GM19397 (cell line): ENCODE results near the gene MDGA2.

Experiments used
- ATAC-seq: cut with Tn5 transposase; IDR thresholded peaks from one replicate; pipeline ENCODE4 v1.9.1; 2021; ENCODE audit warnings: mild to moderate bottlenecking, moderate library complexity; ENCODE audit not compliant: unreplicated experiment

Gene MDGA2

DNA sequence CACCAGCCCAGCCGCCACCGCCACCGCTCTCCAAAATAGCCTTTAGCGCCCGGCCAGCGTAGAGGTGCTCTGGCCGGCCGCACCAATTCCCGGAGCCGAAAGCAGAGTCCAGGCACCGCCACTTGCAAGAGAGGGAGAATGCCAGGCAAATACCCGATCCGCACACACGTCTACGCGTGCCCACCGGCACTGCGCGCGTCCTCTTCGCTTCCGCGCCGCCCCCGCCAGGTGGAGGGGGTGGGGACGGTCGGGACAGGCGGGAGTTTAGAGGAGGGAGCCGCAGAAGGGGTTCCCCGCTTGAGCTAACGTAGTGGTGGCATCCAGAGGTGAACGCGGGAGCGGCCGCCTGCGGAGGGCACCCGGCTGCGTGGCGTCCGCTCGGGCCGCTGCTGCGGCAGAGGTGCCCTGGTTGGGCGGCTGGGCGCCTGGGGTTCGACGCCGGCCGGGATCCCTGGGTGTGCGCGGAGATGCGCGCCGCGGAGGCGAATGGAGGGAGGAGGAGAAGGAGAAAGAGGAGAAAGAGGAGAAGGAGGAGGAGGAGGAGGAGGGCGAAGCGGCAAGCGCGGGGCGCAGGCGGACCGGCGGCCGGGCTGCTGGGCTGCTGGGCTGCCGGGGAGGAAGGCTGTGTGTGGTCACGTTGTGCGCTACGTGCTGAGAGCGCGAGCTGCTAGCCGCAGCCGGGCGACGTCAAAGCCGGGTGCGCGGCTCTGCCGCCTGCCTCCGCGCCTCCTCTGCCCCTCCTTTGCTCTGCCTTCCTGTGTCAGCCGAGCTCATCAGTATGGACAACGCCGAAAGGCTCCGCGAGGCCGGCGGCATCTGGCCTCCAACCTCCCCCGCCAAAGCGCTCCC lies at the start of gene MDGA2:
Gene MDGA2 (minus strand): TSS at position 140 of the 849 bp plus-strand sequence.
- ATAC-seq, result no peak

DNA sequence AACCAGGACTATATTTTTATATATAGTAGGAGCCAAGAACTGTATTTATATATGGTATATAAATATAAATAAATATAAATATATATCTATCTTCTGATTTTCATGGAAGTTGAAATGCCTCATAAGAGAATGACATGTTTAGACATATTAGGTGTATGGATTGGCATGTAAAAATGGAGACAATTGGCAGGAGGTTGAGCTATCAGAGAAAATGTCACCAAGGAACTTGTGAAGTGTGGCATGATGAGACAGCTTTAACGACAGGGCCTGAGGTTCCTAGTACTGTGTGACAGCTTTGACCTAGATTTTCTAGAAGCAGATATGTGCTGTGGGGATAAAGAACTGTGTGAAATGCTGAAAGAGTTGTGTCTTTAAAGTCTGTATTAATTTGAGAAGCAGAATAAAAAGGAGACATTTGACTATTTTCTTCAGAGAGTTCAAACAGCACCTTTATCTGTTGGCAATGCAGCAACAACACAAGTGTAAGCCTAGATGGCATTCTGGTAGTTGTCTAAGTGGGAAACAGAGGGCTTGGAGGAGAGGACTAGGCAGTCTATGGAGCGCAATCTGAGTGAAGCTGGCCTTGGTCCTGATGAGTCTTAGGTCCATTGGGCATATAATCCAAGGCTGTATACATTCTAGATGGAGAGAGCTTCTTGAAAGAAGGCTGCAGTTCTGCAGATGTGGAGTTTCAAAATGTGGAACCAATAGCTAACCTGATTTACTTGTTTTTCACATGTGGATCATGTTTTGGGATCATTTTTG lies 47.7 kb upstream of the MDGA2 start:
- no peak for ATAC-seq

DNA sequence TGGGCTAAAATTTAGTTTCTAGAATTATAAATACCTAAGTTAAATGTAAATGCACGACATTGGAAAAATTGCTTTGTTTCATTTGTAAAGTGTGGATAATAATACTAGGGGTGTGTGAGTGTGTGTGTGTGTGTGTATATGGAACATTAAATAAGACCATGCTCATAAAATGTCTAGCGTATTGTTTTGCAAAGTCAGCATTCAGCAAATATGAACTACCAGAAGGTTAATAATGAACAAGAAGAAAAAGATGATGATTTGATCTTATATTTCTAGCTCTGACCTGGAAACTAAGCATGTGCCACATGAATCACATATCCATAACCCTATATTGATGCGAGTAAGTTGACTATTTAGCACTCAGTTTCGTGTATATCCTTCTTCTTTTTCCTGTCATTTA lies 44.9 kb upstream of the MDGA2 start:
- ATAC-seq, result no peak

DNA sequence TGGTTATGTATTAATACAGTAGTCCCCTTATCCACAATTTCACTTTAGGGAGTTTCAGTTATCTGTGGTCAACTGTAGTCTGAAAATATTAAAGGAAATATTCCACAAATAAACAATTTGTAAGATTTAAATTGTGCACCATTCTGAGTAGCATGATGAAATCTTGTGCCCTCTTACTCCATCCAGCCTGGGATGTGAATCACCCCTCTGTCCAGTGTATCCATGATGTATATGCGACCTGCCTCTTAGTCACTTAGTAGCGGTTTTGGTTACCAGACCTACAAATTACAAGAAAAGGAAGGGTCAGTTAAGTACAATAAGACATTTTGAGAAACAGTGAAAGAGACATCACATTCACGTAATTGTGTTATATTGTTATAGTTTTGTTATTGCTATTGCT lies 39.9 kb upstream of the MDGA2 start:
- no peak for ATAC-seq

DNA sequence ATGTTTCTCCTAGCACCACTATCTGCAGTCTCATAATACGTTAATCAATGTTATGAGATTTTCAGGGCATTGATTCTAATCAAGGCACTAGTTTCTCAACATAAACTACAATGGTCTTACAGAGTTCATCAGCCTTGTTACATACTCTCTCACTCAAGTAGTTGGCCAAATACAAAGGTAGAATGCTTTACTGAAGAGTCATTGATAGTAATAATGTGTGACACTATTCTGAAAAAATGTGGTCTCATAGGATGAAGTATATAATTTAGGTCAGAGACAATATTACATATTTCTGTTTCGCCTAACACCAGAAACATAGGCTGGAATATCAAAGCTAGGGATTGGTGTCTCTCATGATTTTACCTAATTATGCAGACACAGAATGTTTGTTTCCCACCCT lies 35.2 kb upstream of the MDGA2 start:
- no peak for ATAC-seq

DNA sequence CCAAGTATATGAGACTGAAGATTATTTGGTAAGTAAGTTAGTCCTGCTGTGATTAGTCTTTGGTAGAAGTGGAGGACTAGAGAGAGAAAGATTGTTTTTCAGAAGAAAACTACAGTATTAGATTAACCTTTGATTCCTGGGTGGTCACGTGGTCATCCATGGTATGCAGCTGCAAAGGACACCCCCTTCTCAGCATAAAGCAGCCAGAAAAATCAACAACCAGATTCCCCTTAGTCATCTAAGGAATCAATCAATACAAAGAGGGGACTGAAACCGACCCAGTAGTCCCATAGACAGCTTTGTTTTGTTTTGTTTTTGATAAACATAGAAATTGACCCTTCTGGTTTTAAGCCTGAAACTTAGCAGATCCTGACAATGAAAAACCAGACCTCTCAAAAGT lies 30.3 kb upstream of the MDGA2 start:
- ATAC-seq, result no peak

DNA sequence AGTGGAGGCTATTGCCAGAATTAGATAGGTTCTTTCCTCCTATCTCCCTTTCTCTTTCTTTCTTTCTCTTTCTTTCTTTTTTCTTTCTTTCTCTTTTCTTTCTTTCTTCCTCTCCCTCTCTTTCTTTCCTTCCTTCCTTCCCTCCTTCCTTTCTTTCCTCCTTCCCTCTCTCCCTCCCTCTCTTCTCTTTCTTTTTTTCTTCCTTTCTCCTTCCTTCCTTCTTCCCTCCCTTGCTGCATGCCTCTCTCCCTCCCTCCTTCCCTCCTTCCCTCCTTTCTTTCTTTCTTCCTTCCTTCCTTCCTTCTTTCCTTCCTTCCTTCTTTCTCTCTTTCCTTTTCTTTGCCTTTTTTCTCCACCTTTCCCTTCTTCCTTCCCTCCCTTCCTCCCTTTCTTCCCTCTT lies 16.4 kb upstream of the MDGA2 start:
- ATAC-seq, result no peak

DNA sequence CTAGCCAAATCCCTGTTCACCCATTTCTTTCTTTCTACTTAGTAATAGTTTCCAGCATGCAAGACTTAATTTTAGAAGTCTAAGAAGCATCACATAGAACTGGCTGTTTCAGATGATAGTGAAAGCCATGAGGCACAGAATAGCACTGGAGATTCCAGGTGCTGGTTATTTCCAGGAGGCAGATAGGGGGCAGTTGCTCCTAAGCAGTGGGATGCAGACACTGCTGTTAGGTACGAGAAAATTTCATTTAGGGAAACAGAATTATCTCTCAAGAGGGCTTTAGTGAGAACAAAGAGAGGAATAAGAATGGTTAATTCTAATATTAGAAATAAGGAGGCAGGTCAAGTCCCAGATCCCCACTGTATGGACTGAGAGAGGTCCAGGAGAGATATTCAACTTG lies 3.6 kb upstream of the MDGA2 start:
- no peak for ATAC-seq

DNA sequence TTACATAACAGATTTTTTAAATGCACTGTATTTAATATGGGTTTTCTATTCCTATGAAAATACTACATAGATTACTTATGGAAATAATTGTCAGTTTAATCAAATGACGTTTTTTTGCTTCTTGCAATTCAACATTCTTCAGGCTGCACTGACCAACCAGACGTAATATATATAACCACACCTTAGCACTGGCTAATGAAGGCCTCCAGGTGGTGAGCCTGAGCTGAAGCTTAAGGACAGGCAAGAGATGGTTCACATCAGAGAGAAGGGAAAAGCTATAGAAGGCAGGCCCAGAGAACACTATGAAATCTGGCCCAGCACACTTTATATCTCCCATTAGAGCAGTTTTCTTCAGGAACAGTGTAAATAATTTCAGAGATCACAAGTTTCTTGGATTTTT lies 2.8 kb upstream of the MDGA2 start:
- no peak for ATAC-seq

DNA sequence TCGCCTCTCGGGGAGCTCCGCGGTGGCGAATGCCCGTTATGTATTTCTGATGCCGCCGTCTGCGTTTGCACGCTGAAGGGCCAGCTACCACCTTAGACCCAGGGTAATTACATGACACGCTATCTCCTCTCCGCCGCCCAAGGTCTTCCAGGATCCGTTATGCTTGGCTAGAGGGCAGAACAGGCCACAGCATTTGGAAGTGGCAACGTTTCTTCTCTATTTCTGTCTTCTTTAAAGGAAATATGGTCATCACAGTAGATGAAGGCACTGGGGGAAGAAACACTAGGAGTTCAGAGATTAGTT lies 861 bp upstream of the MDGA2 start:
- no peak for ATAC-seq

DNA sequence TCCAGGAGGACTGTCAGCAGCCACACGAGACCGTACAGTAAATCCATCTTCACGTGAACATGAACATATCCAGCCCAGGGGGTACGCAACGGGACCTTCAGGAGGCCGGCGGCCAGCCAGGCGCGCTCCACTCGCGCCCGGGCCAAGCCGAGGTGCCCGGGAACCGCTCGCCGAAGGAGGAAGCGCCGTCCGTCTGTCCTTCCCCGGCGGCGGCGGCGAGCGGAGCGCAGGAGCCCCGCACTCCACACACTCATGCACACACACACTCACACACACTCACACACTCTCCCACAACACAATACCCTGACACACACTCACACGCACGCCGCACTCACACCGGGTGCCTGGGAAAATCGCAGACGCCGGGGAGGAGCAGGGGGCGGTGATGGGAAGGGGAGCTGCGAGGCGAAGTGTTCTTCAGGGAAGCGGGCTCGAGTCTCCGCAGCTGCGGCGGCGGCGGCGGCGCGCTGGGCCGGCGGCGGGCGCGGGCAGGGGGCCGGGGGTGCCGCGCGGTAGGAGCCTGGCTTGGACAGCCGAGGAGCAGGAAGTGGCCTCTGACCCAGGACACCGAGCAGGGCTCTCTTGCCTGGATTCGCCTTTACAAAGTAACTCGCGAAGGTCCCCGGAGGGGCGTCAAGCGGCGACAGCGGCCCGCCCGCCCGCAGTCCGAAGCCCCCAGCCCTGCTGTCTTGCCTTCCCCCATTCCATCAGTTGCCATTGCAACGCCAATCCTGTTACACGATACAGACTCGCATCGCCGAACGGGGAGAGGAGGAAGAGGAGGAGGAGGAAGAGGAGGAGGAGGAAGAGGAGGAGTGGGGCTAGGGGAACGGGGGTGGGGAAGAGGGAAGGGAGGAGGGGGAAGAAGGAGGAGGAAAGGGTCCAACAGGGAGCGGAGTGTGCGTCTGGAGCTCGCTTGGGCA lies 601 bp downstream of the MDGA2 start:
- ATAC-seq, result no peak

DNA sequence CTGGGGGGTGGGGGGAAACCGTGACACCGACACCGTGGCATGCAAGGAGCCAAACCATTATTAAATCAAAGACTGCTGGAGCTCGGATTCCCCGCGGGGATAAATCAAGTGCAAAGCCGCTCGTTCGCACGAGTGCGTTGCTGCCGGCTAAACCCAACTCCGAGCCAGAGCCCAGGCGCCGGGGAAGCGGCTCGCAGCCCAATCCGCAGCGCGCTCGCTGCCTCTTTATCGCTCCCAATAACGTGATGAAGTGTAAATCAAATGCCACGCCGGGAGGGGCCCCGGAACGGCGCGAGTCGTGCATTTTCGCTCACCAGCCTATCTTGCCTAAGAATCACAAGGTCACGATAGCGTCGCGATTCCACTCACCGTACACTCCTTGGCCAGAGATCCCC lies 1.3 kb downstream of the MDGA2 start:
- ATAC-seq, result no peak

DNA sequence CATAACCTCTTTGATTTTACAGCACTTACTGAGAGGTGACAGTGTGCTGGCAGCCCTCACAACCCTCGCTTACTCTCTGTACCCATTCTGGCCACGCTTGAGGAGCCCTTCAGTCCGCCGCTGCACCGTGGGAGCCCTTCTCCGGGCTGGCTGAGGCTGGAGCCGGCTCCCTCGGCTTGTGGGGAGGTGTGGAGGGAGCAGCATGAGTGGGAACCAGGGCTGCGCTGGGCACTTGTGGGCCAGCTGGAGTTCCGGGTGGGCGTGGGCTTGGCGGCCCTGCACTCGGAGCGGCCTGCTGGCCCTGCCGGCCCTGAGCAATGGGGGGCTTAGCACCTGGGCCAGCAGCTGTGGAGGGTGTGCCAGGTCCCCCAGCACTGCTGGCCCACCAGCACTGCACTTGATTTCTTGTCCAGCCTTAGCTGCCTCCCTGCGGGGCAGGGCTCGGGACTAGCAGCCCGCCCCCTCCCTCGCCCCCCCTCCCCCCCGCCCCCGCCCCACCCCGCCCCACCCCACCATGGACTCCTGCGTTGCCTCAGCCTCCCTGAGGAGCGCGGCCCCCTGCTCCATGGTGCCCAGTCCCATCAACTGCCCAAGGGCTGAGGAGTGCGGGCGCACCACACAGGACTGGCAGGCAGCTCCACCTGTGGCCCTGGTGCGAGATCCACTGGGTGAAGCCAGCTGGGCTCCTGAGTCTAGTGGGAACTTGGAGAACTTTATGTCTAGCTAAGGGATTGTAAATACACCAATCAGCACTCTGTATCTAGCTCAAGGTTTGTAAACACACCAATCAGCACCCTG lies 9.9 kb downstream of the MDGA2 start:
- ATAC-seq, result no peak

DNA sequence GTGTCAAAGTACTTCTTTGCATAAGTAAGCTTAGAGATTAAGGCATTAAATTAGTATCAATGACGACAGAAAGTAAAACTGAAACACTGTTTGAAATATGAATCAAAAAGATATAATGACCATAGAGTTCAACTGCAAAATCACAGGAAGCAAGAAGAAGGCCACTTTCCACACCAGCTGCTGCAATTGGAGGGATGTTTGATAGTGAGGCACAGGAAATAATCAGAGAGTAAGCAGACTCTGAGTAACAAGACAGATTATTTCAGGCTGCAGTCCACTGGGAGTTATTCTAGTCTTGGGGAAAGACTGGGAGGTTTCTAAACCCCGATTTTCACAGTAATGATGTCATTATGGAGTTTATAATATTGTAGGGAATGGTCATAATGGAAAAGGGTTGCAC lies 12.9 kb downstream of the MDGA2 start:
- no peak for ATAC-seq

DNA sequence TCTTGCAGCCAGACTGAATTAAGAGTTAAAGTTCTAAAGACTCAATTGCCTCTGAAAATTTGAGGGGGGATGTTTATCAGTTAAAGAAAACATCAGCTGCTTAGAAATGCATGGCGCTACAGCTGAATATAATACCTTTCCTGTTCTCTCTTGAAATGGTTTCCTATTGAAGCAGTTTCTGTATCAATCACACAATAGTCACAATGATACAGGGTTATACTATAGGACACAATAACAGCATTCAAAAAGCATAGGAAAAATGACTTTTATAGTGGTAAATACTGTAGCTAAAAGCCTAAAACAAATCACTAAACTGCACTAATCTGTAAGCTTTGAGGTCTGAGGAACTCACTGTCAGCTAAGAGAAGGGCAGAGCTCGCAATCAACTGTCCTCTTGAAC lies 15.2 kb downstream of the MDGA2 start:
- ATAC-seq, result no peak

DNA sequence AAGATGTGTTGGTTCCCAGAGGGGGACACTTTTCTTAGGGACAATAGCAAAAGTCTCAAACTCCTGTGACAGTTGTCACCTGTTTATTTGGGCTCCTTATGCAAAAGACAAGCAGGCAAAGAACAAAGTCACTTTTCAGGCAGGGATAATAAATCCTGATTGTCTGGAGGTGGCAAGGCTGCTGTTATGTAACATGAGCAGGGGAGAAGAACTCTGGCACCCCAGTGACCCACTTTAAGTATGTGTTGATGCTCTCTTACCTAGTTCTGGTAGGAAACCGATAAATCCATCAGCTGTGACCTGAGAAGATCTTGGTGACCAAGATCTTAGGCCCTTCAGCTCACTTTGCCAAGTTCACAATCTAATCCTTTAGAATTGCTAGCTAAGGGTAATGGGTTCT lies 17.4 kb downstream of the MDGA2 start:
- ATAC-seq, result no peak

DNA sequence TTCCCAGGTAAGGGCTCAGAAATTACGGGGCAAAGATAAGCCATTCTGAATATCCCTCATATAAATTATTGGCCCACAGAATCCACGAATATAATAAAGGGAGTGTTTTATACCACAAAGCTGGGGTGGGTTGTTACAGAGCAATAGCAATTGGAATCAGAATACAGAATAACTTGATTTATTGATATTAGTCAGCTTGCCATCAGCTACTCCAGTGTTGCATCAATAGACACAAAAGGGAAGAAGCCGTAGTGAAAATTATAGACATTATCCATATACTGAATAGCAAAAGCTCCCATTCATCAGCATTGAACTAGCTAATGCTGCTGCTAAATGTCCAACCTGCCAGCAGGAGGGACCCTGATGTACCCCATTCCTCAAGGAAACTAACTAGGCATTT lies 18.3 kb downstream of the MDGA2 start:
- no peak for ATAC-seq

DNA sequence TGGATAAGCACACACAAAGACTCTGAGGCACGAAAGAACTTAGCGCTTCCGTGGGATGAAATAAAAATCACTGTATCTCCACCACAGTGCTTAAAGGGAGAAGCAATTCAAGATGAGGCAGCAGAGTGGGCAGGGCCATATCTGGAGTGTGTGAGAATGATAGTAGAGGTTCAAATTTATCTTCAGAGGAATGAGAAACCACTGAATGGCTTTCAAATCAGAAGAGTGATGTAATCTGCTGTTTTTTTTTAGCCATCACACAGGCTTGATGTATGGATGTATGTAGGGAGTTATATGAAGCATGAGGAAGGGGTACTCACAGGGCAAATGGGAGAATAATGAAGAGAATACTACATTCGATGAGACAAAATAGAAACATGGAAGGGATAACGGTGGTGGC lies 24.1 kb downstream of the MDGA2 start:
- no peak for ATAC-seq

DNA sequence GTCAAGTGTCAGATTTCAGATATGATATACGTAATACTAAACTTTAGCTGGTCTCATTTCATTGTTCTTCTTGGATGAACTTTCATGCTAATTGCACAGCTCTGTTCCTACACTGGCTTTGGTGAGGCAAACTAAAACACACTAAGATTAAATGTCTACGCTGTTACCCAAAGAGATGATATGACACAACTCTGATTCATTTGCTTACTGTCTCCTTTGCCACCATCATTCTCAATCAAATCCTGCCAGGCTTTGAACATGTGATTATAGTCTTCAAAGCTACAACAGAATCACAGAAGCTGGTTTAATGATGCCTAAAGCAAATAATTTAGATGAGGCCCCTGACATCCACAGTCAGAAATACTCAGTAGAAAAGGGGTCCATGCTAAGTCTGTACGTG lies 37.7 kb downstream of the MDGA2 start:
- ATAC-seq, result no peak

DNA sequence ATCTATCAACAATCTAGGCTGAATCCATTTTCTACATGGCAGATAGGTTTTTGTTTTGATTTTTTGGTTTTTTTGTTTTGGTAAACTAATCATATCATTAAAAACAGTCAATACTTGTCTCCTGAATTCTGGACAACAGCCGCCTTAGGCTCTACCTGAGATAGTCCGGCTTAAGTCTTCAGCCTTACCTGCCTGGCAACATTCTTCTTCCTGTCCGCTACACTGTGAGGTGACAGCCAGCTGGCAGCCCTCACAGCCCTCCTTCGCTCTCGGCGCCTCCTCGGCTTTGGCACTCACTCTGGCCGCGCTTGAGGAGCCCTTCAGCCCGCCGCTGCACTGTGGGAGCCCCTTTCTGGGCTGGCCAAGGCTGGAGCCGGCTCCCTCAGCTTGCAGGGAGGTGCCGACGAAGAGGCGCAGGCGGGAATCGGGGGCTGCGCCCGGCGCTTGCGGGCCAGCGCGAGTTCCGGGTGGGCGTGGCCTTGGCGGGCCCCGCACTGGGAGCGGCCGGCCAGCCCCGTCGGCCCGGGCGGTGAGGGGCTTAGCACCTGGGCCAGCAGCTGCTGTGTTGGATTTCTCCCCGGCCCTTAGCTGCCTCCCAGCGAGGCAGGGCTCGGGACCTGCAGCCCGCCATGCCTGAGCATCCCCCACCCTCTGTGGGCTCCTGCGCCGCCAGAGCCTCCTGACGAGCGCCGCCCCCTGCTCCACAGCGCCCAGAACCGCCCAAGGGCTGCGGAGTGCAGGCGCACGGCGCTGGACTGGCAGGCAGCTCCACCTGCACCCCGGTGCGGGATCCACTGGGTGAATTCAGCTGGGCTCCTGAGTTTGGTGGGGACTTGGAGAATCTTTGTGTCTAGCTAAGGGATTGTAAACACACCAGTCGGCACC lies 49.0 kb downstream of the MDGA2 start:
- no peak for ATAC-seq
